ENCODE measurements around the gene OR6K6.

The OR6K6 gene

GRCh38 chr1:158754420-158754819 lies at the start of gene OR6K6:
TSS of gene OR6K6 (plus strand) at chr1:158754720. CDS start at chr1:158754888, 168 bp downstream.
- in situ Hi-C loops (cut with MboI; ENCODE audit: low sequenced_read_pairs): no loop called here

DNA sequence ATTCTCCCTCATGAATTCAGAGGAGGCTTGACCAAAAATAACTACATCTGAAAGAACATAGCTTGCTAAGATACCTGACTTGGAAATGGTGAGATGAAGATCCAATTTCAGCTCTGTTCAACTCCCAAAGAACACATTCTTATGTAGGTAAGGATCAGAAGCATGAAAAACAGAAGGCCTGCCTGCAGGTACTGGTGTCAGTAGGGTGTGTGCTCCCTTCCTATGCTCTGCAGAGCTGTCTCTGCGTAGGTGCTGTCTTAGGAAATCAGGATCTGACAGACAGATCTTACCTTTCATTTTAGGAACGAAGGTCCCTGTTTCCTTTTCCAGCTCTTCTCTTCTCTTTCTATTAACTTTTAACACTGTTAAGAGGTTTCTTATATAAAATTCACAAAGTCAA lies 48.4 kb upstream of the OR6K6 start:
- in situ Hi-C loops (cut with MboI; ENCODE audit: low sequenced_read_pairs): no loop called here

DNA sequence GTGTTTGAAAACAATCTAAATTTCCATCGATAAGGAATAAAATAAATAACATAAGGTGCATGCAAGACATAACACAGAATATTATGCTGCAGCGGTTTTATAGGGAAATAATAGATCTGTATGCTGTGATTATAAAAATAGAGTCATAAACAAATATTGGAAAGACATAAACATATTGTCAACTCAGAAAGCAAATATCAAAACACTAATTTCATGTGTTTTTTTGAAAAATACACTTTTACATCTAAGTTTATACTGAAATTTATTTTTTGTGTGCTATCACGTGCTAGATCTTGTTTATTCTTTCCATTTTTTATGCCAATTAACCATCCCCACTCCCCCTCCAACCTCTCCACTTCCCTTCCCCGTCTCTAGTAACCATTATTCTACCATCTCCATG lies 43.4 kb upstream of the OR6K6 start:
- in situ Hi-C loops (cut with MboI; ENCODE audit: low sequenced_read_pairs): no loop called here

DNA sequence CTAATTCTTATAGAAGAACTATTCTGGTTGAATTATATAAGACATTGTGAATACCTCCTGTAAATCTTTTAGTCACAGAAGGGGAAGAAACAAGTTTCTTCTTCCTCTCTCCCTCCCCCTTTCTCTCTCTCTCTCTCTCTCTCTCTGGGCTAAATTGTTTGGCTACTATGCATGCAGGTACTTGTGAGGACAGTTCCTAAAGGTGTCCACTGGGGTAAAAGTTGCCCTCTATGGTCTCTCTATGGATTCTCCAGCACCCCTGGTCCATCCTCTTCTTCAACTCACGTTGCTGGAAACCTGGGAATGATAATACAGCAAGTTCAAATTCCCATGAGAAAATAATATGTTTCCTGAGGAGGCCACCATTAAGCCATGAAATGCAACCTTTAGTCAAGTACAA lies 39.8 kb upstream of the OR6K6 start:
- in situ Hi-C loops (cut with MboI; ENCODE audit: low sequenced_read_pairs): no loop called here

GRCh38 chr1:158716335-158716734 lies 38.2 kb upstream of the OR6K6 start:
- in situ Hi-C loops (cut with MboI; ENCODE audit: low sequenced_read_pairs): no loop called here

DNA sequence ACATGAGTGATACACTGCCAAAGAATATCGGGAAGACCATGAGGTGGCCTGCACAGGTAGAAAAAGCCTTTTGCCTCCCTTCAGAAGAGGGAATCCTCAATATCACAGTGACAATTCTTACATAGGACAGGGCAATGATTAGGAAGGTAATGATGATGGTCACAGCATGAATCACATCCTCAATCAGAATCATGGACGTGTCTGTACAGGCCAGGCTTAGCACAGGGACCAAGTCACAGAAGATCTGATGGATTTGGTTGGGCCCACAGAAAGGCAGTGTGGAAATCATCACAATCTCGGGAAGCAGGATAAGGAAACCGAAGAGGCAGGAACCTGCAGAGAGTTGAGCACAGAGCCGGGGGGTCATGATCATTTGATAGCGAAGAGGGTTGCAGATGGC lies 37.2 kb upstream of the OR6K6 start:
- in situ Hi-C loops (cut with MboI; ENCODE audit: low sequenced_read_pairs): no loop called here

GRCh38 chr1:158719664-158720063 lies 34.9 kb upstream of the OR6K6 start:
- in situ Hi-C loops (cut with MboI; ENCODE audit: low sequenced_read_pairs): no loop called here

GRCh38 chr1:158720620-158721019 lies 33.9 kb upstream of the OR6K6 start, which contains the start of gene OR6K3:
TSS of gene OR6K3 (minus strand) at chr1:158720720. CDS start at chr1:158718115, 2,605 bp downstream.
- in situ Hi-C loops (cut with MboI; ENCODE audit: low sequenced_read_pairs): no loop called here

DNA sequence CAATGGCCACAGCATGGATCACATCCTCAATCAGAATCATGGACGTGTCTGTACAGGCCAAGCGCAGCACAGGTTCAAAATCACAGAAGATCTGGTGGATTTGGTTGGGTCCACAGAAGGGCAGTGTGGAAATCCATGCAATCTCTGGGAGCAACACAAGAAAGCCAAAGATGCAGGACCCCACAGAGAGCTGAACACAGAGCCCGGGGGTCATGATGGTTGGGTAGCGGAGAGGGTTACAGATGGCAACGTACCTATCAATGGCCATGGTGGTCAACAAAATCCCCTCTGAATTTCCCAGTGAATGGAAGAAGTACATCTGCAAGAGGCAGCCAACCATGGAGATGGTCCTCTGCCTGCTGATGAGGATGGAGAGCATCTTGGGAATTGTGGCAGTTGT lies 30.1 kb upstream of the OR6K6 start:
- in situ Hi-C loops (cut with MboI; ENCODE audit: low sequenced_read_pairs): no loop called here

GRCh38 chr1:158728510-158729225 lies 25.9 kb upstream of the OR6K6 start:
- in situ Hi-C loops (cut with MboI; ENCODE audit: low sequenced_read_pairs): no loop called here

- in situ Hi-C loops (cut with MboI; ENCODE audit: low sequenced_read_pairs): no loop called here
Observed at GRCh38 chr1:158730453-158730852, 24.1 kb upstream of the OR6K6 start.

DNA sequence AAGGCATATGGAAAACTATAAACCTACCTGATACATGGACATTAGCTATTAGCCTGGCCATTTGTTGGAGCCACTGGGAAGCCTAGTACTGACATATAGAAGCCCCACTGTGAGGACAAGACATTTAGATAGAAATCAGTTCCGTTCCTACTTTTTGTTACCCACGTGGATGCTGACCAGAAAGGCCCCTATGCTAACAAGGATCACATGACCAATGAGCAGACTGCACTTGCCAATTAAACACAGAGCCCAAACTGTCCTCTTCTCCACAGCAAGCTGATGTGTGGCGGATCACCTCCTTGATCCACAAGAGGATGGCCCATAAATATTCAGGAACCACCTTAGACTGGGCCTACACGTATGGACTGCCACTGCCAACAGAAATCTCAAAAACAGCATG lies 22.8 kb upstream of the OR6K6 start:
- in situ Hi-C loops (cut with MboI; ENCODE audit: low sequenced_read_pairs): no loop called here

- in situ Hi-C loops (cut with MboI; ENCODE audit: low sequenced_read_pairs): no loop called here
Observed at GRCh38 chr1:158732524-158732923, 22.0 kb upstream of the OR6K6 start.

DNA sequence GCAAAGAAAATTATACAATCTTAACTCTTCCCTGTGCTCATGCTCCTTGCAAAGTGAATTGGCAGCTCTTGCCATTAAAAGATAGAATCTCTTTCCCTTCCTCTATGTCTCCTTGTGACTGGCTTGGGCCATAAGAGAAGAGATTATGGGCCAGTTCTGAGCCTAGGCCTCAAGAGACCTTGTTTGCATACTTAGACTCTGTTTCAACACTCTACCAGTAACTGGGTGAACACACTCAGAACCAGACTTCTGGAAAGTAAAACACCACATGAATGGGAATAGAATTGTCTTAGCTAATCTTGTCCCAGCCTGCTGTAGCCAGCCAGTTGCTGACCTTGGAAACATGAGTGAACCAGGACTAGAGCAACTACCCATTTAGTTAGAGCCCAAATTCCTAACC lies 18.7 kb upstream of the OR6K6 start:
- in situ Hi-C loops (cut with MboI; ENCODE audit: low sequenced_read_pairs): no loop called here

- in situ Hi-C loops (cut with MboI; ENCODE audit: low sequenced_read_pairs): no loop called here
Observed at GRCh38 chr1:158752155-158752712, 2.3 kb upstream of the OR6K6 start.

DNA sequence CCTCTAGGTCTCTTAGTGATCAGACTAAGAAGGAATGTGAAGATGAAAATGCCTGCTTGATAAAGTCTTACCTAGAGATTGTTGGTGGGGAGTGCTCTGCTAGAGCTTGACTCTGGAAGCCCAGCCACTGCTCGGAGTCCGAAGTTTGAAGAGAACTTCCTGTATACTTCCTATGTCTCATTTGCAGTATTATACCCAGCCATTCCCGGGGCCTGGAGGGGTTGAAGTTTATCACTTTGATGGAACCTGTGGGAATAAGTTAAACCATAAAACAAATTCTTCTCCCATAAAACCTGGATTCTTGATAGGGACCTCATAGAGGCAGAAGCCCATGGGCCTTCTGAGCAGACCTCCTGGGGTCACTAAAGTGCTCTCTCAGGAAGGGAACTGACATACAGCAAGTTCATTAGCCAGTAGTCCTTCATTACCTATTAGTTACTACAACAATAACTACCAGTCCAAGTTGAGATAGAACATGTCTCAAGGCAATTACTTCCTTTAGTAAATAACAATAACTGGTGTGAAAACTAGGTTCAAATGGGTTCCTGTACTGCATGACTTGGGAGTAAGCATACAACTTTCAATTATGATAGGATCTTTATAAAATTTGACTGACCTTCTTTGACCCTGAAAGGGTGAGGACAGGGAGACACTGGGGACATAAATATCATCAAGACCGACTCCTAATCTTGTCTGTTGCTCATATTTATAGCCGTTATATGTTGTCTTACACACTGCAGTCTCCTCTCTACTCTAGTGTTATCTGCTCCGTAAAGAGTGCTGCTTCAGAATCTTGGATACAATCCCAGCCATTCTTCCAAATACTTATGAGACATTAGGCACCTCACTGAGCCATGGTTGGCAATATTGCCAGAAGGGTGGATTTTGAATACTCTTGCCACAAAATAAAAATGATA lies 17.7 kb downstream of the OR6K6 start, which contains the start of gene OR6N1:
TSS of gene OR6N1 (minus strand) at position 246 of the 917 bp plus-strand sequence. CDS start 5,513 bp downstream, outside the sequence.
- in situ Hi-C loops (cut with MboI; ENCODE audit: low sequenced_read_pairs): no loop called here

DNA sequence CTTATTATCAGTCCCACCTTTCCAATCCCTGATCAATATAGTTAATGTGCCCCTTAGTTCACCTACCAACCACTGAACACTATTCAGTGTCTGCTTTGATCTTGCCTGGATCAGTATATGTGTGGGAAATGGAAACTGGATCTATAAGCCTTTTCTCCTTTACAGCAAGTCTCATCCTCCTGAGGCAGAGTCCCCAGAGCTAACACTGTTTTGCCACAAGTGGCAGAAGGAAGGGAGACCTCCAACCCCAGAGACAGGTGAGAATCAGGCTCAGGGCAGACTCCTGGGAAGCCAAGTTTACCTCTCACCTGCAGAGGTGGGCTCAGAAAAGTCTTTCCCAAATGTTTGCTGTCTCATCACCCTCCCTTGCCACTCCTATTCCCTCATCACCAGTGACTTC lies 26.6 kb downstream of the OR6K6 start, which contains the start of gene OR6N2:
TSS of gene OR6N2 (minus strand) at position 101 of the 400 bp plus-strand sequence. CDS start 3,569 bp downstream, outside the sequence.
- in situ Hi-C loops (cut with MboI; ENCODE audit: low sequenced_read_pairs): loop anchor here (25.0 kb wide), 1 partner anchor 206 kb away; no protein-coding TSS in a partner anchor

- in situ Hi-C loops (cut with MboI; ENCODE audit: low sequenced_read_pairs): loop anchor here (25.0 kb wide), 1 partner anchor 194 kb away; no protein-coding TSS in a partner anchor
Observed at GRCh38 chr1:158793604-158794003, 39.1 kb downstream of the OR6K6 start.

DNA sequence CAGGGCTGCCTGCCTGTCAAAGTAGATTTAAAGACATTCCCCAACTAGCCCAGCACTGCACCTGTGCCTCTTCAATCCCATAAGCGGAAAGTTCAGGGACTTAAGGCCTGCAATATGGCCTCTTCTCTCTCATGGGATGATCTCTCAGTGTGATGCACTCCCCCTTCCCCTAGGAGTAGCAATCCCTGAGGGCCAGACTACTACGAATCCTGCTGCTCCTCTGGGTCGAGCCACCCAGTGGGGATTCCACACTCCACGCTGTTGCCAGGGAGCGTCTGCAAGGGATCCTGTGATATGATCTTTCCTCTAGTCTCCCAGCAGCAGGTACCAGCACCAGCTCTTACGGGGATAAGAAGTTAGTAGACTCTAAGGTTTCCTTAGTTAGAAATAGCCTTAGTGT lies 39.7 kb downstream of the OR6K6 start:
- in situ Hi-C loops (cut with MboI; ENCODE audit: low sequenced_read_pairs): loop anchor here (25.0 kb wide), 1 partner anchor 193 kb away; no protein-coding TSS in a partner anchor

- in situ Hi-C loops (cut with MboI; ENCODE audit: low sequenced_read_pairs): loop anchor here (25.0 kb wide), 1 partner anchor 189 kb away; no protein-coding TSS in a partner anchor
Observed at GRCh38 chr1:158798531-158798930, 44.0 kb downstream of the OR6K6 start.

GRCh38 chr1:158799689-158800088 lies 45.2 kb downstream of the OR6K6 start:
- in situ Hi-C loops (cut with MboI; ENCODE audit: low sequenced_read_pairs): loop anchor here (25.0 kb wide), 1 partner anchor 188 kb away; no protein-coding TSS in a partner anchor
